ENCODE data around the gene ST6GALNAC1. TPM values are rescaled to one million over a fixed set of nuclear protein-coding genes. Genes with fewer than 3 reads are reported as not detected.

Gene ST6GALNAC1
- total and polyA plus RNA-seq, 2 of the 13 experiments (the other 11 are each of a cell fraction or from before 2014, with no cell fraction given) = not detected

GRCh38 chr17:76641501-76641900 is 2.1 kb downstream of the ST6GALNAC1 start (continued):
- TF ChIP-seq EP300 (IDR thresholded peaks at IDR 0.05; ENCODE audit: low read depth in 2 of 2, low read length in 2 of 2) = peak in 1 of 2 experiments; percentile 78; a peak in 2 of 4 replicates
- TF ChIP-seq EP300 (CRISPR knock-in tag; IDR thresholded peaks at IDR 0.05; ENCODE audit: borderline replicate concordance) = peak; percentile 42; the same call in 1 of the 2 replicates
- TF ChIP-seq MLX (CRISPR knock-in tag; IDR thresholded peaks at IDR 0.05) = no peak
- TF ChIP-seq DMTF1 (CRISPR knock-in tag; IDR thresholded peaks at IDR 0.05) = no peak
- TF ChIP-seq REL (CRISPR knock-in tag; conservative IDR thresholded peaks at IDR 0.05) = no peak
- no peak for TF ChIP-seq ZFYVE20 (CRISPR knock-in tag; IDR thresholded peaks at IDR 0.05; ENCODE audit: borderline replicate concordance, low read depth)
- TF ChIP-seq NFIC (IDR thresholded peaks at IDR 0.05; ENCODE audit: low read length) = no peak
- TF ChIP-seq NRL (CRISPR knock-in tag; IDR thresholded peaks at IDR 0.05; ENCODE audit: borderline replicate concordance) = no peak
- no peak for TF ChIP-seq NFRKB (IDR thresholded peaks at IDR 0.05)
- no peak for TF ChIP-seq HOXD1 (CRISPR knock-in tag; IDR thresholded peaks at IDR 0.05)
- no peak for TF ChIP-seq PITX1 (CRISPR knock-in tag; IDR thresholded peaks at IDR 0.05)
- 0 out of 2 replicates have a peak, but pooled peaks have one; percentile 49 for TF ChIP-seq ZBTB20 (CRISPR knock-in tag; IDR thresholded peaks at IDR 0.05; ENCODE audit: borderline replicate concordance, low read depth)
- no peak for TF ChIP-seq NFE2 (CRISPR knock-in tag; IDR thresholded peaks at IDR 0.05)
- TF ChIP-seq ATF1 (CRISPR knock-in tag; IDR thresholded peaks at IDR 0.05) = no peak
- TF ChIP-seq KDM1A (CRISPR knock-in tag; IDR thresholded peaks at IDR 0.05) = no peak
- TF ChIP-seq ISL2 (CRISPR knock-in tag; IDR thresholded peaks at IDR 0.05) = no peak
- no peak for TF ChIP-seq ZXDC (CRISPR knock-in tag; IDR thresholded peaks at IDR 0.05)
- TF ChIP-seq HMG20A (CRISPR knock-in tag; IDR thresholded peaks at IDR 0.05; ENCODE audit: borderline replicate concordance) = peak; percentile 49; the same call in 1 of the 2 replicates
- TF ChIP-seq ELF3 (CRISPR knock-in tag; IDR thresholded peaks at IDR 0.05) = peak; percentile 57
- TF ChIP-seq ZNF18 (CRISPR knock-in tag; IDR thresholded peaks at IDR 0.05; ENCODE audit: insufficient replicate concordance) = no peak
- no peak for TF ChIP-seq HOXA9 (CRISPR knock-in tag; IDR thresholded peaks at IDR 0.05; ENCODE audit: borderline replicate concordance)
- TF ChIP-seq SOX13 (IDR thresholded peaks at IDR 0.05) = peak; percentile 90
- TF ChIP-seq SOX13 (CRISPR knock-in tag; conservative IDR thresholded peaks at IDR 0.05 in 1 of 2, IDR thresholded peaks at IDR 0.05 in 1 of 2) = peak in 1 of 2 experiments; percentile 98; a peak in 2 of 4 replicates
- TF ChIP-seq NR2F6 (IDR thresholded peaks at IDR 0.05) = no peak
- 0 out of 2 replicates have a peak, but pooled peaks have one; percentile 26 for TF ChIP-seq NR2F6 (CRISPR knock-in tag; IDR thresholded peaks at IDR 0.05)

Data from HepG2 (cell line).